GM13976 (cell line): Measurements from ENCODE around the gene GREB1.

Source experiments
- DNase-seq: peaks from one replicate; pipeline ENCODE4 v3.0.0; 2012; ENCODE audit warnings: low spot score
- CTCF ChIP-seq: IDR thresholded peaks from 2 replicates; pipeline ENCODE4 v1.5.1; 2012; ENCODE audit warnings: borderline replicate concordance, mild to moderate bottlenecking; ENCODE audit not compliant: insufficient read depth; ENCODE audit errors: extremely low read depth, missing control alignments, control extremely low read depth
- in situ Hi-C: fragments of 300-500 bp; cut with MboI; formaldehyde crosslinking; loops from one replicate; pipeline ENCODE4 v1.12.0; 2022; ENCODE audit warnings: low sequenced_read_pairs, mixed read lengths, inconsistent platforms; ENCODE audit not compliant: unreplicated experiment

Gene GREB1

GRCh38 chr2:11535899-11536344 is 2.1 kb downstream of the GREB1 start:
- no peak for TF ChIP-seq CTCF
- in situ Hi-C loops: no loop called here
- no peak for DNase-seq

GRCh38 chr2:11537951-11538350 is 4.1 kb downstream of the GREB1 start:
- no peak for TF ChIP-seq CTCF
- in situ Hi-C loops: no loop called here
- no peak for DNase-seq

- in situ Hi-C loops: no loop called here
- no peak for TF ChIP-seq CTCF
- no peak for DNase-seq
Observed at GRCh38 chr2:11539317-11540147, 5.7 kb downstream of the GREB1 start.

GRCh38 chr2:11540148-11540995 is 6.5 kb downstream of the GREB1 start:
- no peak for DNase-seq
- in situ Hi-C loops: no loop called here
- no peak for TF ChIP-seq CTCF

GRCh38 chr2:11540996-11541692 is 7.3 kb downstream of the GREB1 start:
- in situ Hi-C loops: no loop called here
- no peak for DNase-seq
- TF ChIP-seq CTCF: no peak

- DNase-seq: no peak
- no peak for TF ChIP-seq CTCF
- in situ Hi-C loops: no loop called here
Observed at GRCh38 chr2:11541693-11542274, 7.9 kb downstream of the GREB1 start.
